GM18520 (cell line): Measurements from ENCODE around the gene SLC34A3.
"Not testable (repeated sequence)": the region's sequence is repeated elsewhere in the genome, so short reads cannot be mapped to it uniquely, and the experiment has no call there.

Source experiments
- ATAC-seq: cut with Tn5 transposase; IDR thresholded peaks from one replicate; pipeline ENCODE4 v1.9.1; 2021; ENCODE audit not compliant: unreplicated experiment

Gene SLC34A3

DNA sequence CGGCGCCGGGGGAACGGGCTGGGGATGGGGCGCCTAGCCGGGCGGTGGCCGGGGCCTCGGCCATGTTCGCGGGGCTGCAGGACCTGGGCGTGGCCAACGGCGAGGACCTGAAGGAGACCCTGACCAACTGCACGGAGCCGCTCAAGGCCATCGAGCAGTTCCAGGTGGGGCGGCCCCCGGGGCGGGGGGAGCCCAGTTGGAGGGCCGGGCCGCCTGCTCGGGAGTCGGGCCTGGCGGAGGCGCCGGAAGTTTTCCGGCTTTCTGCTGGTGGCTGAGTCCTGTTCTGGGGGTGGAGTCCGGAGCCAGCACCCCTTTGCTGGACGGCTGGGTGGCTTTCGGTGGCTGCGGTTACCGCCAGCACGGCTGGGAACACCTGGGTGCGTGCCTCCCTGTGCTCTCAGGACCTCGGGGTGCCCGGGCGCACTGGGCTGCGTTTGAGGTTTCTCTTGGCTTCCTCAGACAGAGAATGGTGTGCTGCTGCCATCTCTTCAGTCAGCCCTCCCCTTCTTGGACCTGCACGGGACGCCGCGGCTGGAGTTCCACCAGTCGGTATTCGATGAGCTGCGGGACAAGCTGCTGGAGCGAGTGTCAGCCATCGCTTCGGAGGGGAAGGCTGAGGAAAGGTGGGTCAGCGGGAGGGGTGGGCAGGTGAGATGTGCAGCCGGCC is 24.9 kb downstream of the SLC34A3 start:
- ATAC-seq = no peak

- no peak for ATAC-seq
Observed at GRCh38 chr9:137256362-137256761, 25.7 kb downstream of the SLC34A3 start.

- ATAC-seq = no peak
Observed at GRCh38 chr9:137256856-137257255, 26.2 kb downstream of the SLC34A3 start.

DNA sequence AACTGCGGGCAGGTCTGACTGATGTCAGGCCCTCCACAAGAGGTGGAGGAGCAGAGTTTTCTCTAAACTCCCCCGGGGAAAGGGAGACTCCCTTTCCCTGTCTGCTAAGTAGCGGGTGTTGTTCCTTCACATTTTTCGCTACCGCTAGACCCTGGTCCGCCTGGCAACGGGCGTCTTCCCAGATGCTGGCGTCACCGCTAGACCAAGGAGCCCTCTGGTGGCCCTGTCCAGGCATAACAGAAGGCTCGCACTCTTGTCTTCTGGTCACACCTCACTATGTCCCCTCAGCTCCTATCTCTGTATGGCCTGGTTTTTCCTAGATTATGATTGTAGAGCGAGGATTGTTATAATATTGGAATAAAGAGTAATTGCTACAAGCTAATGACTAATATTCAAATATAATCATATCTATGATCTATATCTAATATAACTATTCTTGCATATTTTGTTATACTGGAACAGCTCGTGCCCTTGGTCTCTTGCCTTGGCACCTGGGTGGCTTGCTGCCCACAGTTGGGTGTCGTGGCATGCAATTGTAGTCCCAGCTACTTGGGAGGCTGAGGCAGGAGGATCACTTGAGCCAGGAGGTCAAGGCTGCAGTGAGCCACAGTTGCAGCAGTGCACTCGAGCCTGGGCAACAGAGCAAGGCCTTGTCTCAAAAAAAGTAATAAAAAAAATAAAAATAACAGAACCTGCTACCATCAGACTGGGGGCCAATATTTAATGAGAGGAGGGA is 31.6 kb downstream of the SLC34A3 start:
- ATAC-seq = not testable (repeated sequence)

DNA sequence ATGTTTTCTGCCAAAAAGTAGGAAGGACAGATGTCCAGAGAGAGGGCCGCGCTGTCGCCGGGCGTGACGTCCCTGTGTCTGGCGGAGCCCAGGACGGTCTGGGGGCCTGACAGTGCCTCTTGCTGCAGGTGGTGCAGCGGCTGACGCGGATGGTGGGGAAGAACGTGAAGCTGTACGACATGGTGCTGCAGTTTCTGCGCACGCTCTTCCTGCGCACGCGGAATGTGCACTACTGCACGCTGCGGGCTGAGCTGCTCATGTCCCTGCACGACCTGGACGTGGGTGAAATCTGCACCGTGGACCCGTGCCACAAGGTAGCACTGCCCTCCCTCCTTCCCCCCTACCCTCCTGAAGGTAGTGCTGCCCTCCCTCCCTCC is 32.2 kb downstream of the SLC34A3 start:
- ATAC-seq = no peak

GRCh38 chr9:137263506-137263905 is 32.8 kb downstream of the SLC34A3 start:
- no peak for ATAC-seq

DNA sequence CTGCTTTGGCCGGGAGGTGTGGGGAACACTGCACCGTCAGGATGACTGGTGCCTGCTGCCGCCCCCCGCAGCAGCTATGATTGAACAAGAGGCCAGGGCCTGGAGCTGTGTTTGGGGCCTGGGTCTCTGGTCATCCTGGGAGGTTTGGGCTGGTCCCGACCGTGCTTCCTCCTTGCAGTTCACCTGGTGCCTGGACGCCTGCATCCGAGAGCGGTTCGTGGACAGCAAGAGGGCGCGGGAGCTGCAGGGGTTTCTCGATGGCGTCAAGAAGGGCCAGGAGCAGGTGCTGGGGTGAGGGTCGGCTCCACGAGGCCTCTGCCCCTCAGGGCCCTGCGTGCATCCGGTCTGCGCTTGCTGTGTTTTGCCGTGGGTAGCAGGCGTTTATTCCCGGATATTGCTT is 33.4 kb downstream of the SLC34A3 start:
- no peak for ATAC-seq

GRCh38 chr9:137265496-137266161 is 34.9 kb downstream of the SLC34A3 start:
- no peak for ATAC-seq

DNA sequence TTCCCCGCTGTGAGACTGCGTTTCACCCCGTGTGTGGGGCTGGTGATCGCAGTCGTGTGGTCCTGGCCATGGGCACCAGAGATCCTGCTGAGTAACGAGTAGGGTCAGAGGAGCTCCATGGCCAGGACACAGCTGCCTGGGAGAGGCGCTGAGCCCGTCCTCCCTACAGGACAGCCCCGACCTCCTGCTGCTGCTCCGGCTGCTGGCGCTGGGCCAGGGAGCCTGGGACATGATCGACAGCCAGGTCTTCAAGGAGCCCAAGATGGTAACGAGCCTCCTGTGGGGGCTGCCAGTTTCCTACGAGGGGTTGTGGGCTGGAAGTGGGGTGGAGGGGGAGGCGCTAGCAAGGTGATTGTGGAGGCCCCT is 35.4 kb downstream of the SLC34A3 start:
- ATAC-seq = no peak

DNA sequence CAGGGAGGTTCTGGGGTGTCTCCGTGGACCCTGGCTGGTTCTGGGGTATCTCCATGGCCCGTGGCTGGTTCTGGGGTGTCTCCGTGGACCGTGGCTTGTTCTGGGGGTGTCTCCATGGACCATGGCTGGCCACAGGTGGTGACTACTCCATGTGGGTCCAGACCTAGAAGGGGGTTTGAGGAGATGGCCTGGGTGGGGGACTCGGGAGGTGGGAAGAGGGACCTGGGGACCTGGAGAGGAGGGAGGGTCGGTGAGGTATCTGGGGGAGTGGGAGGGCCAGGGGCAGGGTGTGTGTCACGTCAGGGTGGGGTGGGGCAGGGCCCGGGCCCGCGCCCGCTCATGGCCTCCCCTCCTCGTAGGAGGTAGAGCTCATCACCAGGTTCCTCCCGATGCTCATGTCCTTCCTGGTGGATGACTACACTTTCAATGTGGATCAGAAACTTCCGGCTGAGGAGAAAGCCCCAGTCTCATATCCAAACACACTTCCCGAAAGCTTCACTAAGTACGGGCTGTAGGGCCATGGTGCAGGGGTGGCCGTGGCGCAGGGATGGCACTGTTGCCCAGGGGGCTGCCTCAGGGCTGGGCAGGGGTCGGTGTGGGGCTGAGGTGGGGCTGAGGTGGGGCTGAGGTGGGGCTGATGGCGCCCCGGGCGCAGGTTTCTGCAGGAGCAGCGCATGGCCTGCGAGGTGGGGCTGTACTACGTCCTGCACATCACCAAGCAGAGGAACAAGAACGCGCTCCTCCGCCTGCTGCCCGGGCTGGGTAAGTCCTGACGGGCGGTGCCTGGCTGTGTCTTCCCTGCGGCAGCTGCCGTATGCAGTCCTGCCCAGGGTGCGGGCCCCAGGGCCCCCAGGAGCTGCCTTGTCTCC is 36.1 kb downstream of the SLC34A3 start:
- no peak for ATAC-seq

GRCh38 chr9:137267933-137268355 is 37.2 kb downstream of the SLC34A3 start:
- no peak for ATAC-seq

DNA sequence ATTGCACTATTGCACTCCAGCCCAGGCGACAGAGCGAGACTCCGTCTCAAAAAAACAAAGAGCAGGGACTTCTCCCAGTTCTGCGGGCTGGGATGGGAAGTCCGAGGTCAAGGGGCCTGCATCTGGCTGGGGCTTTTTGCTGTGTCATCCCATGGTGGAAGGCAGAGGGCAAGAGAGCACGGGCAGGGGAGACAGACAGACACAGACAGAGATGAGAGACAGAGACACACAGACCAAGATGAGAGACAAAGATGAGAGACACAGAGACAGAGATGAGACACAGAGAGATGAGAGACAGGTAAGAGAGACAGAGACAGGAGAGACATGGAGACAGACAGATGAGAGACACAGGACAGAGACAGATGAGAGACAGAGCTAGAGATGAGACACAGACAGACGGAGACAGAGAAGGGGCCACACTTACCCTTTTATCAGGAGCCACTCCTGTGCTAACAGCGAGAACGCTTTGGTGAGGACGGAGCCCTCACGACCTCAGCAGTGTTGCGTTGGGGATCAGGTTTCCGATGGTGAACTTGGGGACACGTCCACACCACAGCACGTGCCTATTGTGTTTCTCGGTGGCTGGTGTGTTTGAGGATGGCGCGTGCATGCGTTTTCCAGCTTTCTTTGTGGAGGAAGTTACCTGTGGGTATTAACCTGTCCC is 38.0 kb downstream of the SLC34A3 start:
- no peak for ATAC-seq

- no peak for ATAC-seq
Observed at GRCh38 chr9:137269231-137269772, 38.6 kb downstream of the SLC34A3 start.

DNA sequence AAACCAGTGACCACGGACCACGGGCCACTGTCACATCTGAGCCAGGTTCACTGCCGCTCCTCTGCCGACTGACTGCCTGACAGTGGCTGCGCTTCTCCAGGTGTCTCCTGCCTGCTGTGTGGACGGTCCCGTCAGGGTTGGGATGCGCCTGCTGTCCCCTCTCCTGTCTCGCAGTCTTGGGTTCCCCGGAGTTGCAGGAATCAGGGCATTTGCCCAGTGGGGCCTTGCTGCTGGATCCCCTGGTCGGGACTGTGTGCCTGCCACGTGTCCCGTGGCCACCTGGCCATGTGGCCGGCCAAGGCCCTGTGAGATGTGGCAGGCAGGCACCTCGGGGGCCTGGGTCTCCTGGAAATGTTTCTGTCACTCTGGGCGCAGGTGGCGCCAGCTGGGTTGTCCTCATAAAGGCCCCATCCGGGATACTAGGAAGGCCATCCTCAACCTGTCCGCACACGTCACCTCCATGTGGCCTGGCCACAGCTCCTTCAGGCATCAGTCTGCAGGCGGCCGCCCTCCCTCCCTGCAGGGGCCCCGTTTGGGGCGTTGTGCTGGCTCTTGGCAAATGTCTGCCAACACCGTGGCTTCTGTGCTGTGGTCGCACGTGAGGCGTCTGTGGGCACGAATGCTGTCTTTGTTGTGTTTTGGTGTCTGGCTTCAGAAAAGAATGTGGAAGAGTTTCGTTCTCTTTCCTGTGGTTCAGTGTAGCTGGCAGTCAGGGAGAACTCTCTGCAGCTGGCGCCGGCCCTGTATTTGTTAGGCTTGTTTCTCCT is 40.4 kb downstream of the SLC34A3 start:
- no peak for ATAC-seq

DNA sequence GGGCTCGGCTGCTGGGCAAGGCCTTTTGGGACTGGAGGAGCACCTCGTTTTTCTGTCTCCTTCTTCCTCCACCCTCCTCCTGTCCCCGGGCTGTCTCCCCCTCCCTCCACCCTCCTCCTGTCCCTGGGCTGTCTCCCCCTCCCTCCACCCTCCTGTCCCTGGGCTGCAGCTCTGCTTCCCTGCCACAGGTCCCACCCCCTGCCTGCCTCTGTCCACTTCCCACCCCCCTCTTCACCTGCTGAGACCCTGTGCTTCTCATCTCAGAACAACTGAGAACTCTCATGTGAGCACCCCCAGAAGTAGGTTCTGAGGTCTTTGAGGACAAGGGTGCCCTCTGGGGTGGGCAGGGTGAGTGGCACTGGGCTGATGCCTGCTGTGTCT is 41.0 kb downstream of the SLC34A3 start:
- ATAC-seq = no peak

- ATAC-seq = no peak
Observed at GRCh38 chr9:137272241-137273094, 41.8 kb downstream of the SLC34A3 start.

DNA sequence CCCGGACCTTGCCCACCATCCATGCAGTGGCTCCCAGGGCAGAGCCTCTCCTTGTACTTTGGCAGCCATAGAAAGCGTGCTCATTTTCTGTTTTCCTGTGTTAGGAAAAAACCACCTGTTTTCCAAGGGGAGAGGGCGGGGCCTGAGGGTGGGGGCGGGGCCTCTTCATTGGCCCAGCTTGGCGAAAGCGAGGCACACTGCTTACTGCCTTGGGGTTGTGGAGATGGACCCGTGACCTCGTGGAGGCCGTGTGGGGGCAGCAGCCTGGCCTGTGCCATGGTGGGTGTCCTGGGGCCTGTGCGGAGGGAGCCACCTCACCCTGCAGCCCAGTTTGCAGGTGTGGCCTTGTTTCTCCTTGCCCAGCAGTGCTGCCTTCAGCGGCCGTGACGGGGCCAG is 42.4 kb downstream of the SLC34A3 start:
- ATAC-seq = no peak

DNA sequence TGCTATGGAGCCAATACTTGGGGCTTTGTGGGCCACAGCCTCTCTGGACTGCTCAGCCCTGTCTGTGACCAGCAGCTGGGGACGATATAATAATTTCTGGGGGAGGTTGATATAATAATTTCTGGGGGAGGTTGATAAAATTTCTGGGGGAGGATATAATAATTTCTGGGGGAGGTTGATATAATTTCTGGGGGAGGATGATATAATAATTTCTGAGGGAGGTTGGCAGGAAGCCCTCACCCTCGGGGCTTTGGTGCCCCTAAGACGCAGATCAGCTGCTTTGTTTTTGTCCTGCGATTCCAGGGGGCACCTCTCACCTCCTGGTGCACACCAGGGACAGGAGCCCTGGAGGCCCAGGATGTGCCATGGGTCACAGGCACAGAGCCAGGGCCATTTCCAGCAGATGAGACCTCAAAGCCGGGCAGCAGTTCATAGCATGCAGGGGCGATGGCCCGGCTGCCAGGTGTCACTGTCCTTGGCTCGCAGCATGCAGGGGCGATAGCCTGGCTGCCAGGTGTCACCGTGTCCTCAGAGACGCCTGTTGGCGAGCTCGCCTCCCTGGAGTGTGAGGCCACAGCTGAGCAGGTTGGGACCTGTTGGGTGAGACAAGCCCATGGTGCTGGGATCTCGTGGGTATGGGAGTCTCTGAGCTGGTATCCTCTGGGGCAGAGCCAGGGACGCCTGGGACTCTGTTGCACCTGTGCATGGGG is 43.1 kb downstream of the SLC34A3 start:
- ATAC-seq = no peak
